Left lung (tissue), 10 donors: Measurements from ENCODE around the gene RAD1. TPM values are rescaled to one million over a fixed set of nuclear protein-coding genes. Genes with fewer than 3 reads are reported as not detected.

Experiments
- ATAC-seq: fragments of 200-7000 bp; cut with Tn5 transposase; one replicate; pipeline ENCODE4 v1.9.1; 2020; ENCODE audit warnings: moderate library complexity
- DNase-seq, 4 donors: peaks; one replicate each; pipeline ENCODE4 v3.0.0-alpha.2; 2013 to 2020
- H3K27ac ChIP-seq, 2 donors: fragments of 200-600 bp; sonication (generic) in 1 of 2; one replicate each; pipeline versions ENCODE4 v1.5.0 to v1.8.0; 2020 to 2021
- H3K27me3 ChIP-seq, 2 donors: fragments of 200-600 bp; sonication (generic) in 1 of 2; one replicate each; pipeline versions ENCODE4 v1.5.0 to v1.8.0; 2020 to 2021
- H3K36me3 ChIP-seq, 2 donors: fragments of 200-600 bp; sonication (generic) in 1 of 2; one replicate each; pipeline versions ENCODE4 v1.5.0 to v1.8.0; 2020 to 2021
- H3K4me1 ChIP-seq, 2 donors: fragments of 200-600 bp; one replicate each; pipeline ENCODE4 v1.8.0; 2021
- H3K4me3 ChIP-seq, 2 donors: fragments of 200-600 bp; sonication (generic) in 1 of 2; one replicate each; pipeline versions ENCODE4 v1.5.0 to v1.8.0; 2020 to 2021; ENCODE audit warnings: mild to moderate bottlenecking in 1 of 2
- H3K9me3 ChIP-seq, 2 donors: fragments of 200-600 bp; sonication (generic) in 1 of 2; one replicate each; pipeline versions ENCODE4 v1.5.0 to v1.8.0; 2020 to 2021
- intact Hi-C, 2 donors: fragments of 100-400 bp; cut with DNase I; formaldehyde crosslinking; loops; one replicate each; pipeline versions ENCODE4 v1.11.2 to v1.14.2; 2022
- polyA plus RNA-seq, 6 donors: library from polyadenylated mRNA; unstranded; fragments of 120-200 nt; gene quantifications; one replicate each; pipeline ENCODE4 v1.2.1, GENCODE V29; 2013; ENCODE audit not compliant: insufficient read length in 6 of 6
- total RNA-seq, 2 donors: library from RNA; stranded (reverse); fragmentation: NEBNext Ultra II Directional; extraction: Animal tissue kit (Norgen Biotek cat#: 25700); gene quantifications; one replicate each; pipeline ENCODE4 v1.2.1, GENCODE V29; 2021
- TF ChIP-seq, protein P1 (sequence below), 2 donors: fragments of 200-600 bp; sonication (generic) in 1 of 2; IDR thresholded peaks; one replicate each; pipeline versions ENCODE4 v1.5.0 to v1.8.0; 2021; ENCODE audit warnings: antibody characterized with exemption in 2 of 2
- donor health status: DM: no; HTN: yes; CAD: no.
- donor health status: DM: no; HTN: no; CAD: no.

The RAD1 gene
- total and polyA plus RNA-seq, 8 donors, result 22.6 to 39.9 (median 37.9) TPM

DNA sequence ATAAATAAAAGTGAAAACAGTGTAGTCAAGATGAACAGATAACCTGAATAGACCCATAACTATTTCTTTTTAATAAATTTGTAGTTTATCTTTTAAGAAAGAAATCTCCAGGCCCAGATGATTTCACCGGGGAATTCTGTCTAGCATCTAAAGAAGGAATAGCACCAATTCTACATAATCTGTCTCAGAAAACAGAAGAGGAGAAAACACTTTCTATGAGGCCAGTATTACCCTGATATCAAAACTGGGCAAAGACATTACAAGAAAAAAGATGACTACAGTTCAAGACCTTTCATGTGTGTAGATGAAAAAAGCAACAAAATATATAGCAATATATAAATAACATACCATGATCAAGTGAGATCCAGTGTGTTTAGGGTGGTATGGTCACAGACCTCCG is 44.9 kb downstream of the RAD1 start:
- Histone ChIP-seq H3K27ac (no peak overlapping the region), H3K36me3 (no peaks in the 10 kb centered on the region), H3K4me1 (no peaks in the 10 kb centered on the region), H3K4me3 (no peak overlapping the region), H3K27me3 (no peaks in the 10 kb centered on the region), H3K9me3 (no peaks in the 10 kb centered on the region)
- DNase-seq (no peak), ATAC-seq (no peak)
- intact Hi-C loops, result no loop called here
- TF ChIP-seq, protein P1, sequence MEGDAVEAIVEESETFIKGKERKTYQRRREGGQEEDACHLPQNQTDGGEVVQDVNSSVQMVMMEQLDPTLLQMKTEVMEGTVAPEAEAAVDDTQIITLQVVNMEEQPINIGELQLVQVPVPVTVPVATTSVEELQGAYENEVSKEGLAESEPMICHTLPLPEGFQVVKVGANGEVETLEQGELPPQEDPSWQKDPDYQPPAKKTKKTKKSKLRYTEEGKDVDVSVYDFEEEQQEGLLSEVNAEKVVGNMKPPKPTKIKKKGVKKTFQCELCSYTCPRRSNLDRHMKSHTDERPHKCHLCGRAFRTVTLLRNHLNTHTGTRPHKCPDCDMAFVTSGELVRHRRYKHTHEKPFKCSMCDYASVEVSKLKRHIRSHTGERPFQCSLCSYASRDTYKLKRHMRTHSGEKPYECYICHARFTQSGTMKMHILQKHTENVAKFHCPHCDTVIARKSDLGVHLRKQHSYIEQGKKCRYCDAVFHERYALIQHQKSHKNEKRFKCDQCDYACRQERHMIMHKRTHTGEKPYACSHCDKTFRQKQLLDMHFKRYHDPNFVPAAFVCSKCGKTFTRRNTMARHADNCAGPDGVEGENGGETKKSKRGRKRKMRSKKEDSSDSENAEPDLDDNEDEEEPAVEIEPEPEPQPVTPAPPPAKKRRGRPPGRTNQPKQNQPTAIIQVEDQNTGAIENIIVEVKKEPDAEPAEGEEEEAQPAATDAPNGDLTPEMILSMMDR (IDR thresholded peaks at IDR 0.05), result no peak

DNA sequence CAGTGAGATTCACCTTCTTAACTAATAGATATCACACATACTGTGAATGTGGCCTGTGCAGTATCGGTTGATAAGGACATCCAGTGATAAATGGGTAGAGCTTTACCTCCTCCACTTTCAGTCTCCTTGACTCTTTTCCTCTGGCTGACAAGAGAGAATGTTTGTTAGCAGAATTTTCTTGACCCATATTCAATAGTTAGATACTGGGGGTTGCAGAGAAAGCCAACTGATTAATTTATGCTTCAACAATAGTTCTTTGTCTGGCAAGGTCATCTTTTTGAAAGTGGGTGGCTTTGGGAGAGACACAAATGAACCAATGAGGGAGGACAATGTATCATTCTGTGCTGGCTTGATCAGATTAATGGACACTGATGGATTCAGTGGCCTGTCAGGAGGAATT is 46.0 kb downstream of the RAD1 start:
- H3K36me3 ChIP-seq, result no peaks in the 10 kb centered on the region
- no peak for ATAC-seq
- H3K9me3 ChIP-seq, result no peaks in the 10 kb centered on the region
- H3K27ac ChIP-seq, result no peak overlapping the region
- TF ChIP-seq, protein P1 (IDR thresholded peaks at IDR 0.05), result no peak
- intact Hi-C loops, result no loop called here
- H3K4me3 ChIP-seq, result no peak overlapping the region
- no peaks in the 10 kb centered on the region for H3K4me1 ChIP-seq
- no peaks in the 10 kb centered on the region for H3K27me3 ChIP-seq
- no peak for DNase-seq

DNA sequence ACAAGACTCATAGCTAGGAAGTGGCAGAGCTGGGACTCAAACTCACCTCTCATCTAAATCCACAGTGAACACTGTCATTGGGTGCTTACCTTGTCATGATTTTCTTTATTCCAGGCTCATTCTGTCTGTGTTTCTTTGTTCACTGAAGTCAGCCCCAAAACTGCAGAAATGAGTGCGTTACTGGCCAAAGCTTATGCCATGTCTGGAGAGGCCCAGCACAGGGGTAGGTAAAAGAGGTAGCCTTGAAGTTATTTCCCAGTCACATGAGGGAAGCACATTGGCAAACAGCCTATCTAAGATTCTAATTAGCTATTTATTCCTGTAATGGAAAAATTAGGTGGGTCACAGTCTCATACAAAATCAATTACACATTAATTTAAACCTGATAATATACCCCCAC is 46.5 kb downstream of the RAD1 start:
- no peak overlapping the region for H3K4me3 ChIP-seq
- H3K36me3 ChIP-seq, result no peaks in the 10 kb centered on the region
- ATAC-seq, result no peak
- H3K27ac ChIP-seq, result no peak overlapping the region
- no peaks in the 10 kb centered on the region for H3K27me3 ChIP-seq
- intact Hi-C loops, result no loop called here
- TF ChIP-seq, protein P1 (IDR thresholded peaks at IDR 0.05), result no peak
- no peaks in the 10 kb centered on the region for H3K4me1 ChIP-seq
- no peak for DNase-seq
- H3K9me3 ChIP-seq, result no peaks in the 10 kb centered on the region

DNA sequence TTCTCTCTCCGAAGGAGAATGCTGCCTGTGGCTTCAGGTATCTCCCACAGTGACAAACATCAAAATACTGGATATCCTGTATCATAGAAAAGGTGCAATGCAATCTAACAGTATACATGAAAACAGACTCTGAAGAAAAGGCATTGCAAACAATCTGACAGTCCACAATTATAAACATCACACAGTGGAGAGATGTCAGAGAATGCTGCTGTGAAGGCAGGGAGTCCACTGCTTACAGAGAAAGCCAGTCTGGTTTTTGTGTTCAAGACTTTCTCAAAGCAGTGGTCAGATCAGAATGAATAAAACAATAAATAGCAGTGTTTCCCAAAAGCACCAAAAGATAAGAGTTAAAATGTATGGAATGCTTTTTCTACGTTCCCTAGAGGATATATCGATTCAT is 47.6 kb downstream of the RAD1 start:
- ATAC-seq, result no peak
- intact Hi-C loops, result no loop called here
- no peaks in the 10 kb centered on the region for H3K9me3 ChIP-seq
- no peaks in the 10 kb centered on the region for H3K27me3 ChIP-seq
- H3K4me3 ChIP-seq, result no peak overlapping the region
- no peak for DNase-seq
- H3K36me3 ChIP-seq, result no peaks in the 10 kb centered on the region
- TF ChIP-seq, protein P1 (IDR thresholded peaks at IDR 0.05), result no peak
- H3K4me1 ChIP-seq, result no peaks in the 10 kb centered on the region
- H3K27ac ChIP-seq, result no peak overlapping the region

DNA sequence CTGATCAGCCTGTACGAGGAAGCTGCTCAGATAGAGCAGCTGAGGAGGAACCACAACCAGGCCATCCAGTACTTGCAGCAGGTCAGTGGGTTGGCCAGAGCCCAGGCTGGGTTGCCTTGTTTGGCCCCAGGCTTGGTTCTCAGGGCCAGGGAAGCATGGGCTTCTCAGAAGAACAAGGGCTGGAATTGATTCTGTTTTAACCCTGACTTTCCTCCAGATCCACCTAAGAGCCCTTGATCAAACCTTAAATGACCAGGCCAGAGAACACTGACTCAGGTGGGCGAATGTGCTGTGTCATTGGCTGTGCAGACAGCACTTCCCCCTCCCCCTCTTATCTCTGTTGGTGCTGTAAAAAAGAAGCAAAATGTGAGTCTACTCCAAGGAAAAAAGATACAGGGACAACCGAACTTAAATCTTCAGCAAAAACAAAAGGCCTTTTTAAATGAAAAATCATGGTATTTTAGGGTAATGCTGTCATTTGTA is 48.3 kb downstream of the RAD1 start:
- Histone ChIP-seq H3K27me3 (no peaks in the 10 kb centered on the region), H3K4me1 (no peaks in the 10 kb centered on the region), H3K4me3 (no peak overlapping the region), H3K36me3 (no peaks in the 10 kb centered on the region), H3K9me3 (no peaks in the 10 kb centered on the region), H3K27ac (no peak overlapping the region)
- TF ChIP-seq, protein P1 (IDR thresholded peaks at IDR 0.05), result no peak
- intact Hi-C loops, result no loop called here
- DNase-seq, result no peak
- ATAC-seq, result no peak
